IMR-90 (cell line): ENCODE measurements around the gene C1QTNF1.

Source experiments
- CEBPB ChIP-seq: IDR thresholded peaks from 2 replicates; pipeline ENCODE4 v1.6.1; 2012; ENCODE audit warnings: low read depth, low read length, improper control_type of control experiment
- FOS ChIP-seq: fragments of 150-350 bp; IDR thresholded peaks from 2 replicates; pipeline ENCODE4 v1.6.1; 2016; ENCODE audit warnings: low read depth, low read length
- MAZ ChIP-seq: IDR thresholded peaks from 2 replicates; pipeline ENCODE4 v1.6.1; 2012; ENCODE audit warnings: low read depth, mild to moderate bottlenecking, low read length, improper control_type of control experiment, moderate library complexity, borderline replicate concordance
- MXI1 ChIP-seq: IDR thresholded peaks from 2 replicates; pipeline ENCODE4 v1.6.1; 2012; ENCODE audit warnings: low read depth, mild to moderate bottlenecking, low read length, moderate library complexity, borderline replicate concordance
- POLR2A ChIP-seq: IDR thresholded peaks from 2 replicates; pipeline ENCODE4 v1.6.1; 2012; ENCODE audit warnings: mild to moderate bottlenecking, low read depth, low read length
- RAD21 ChIP-seq: IDR thresholded peaks from 2 replicates; pipeline ENCODE4 v1.6.1; 2012; ENCODE audit warnings: low read length, improper control_type of control experiment
- RFX5 ChIP-seq: IDR thresholded peaks from 2 replicates; pipeline ENCODE4 v1.8.0; 2012; ENCODE audit warnings: low read depth, mild to moderate bottlenecking, low read length, moderate library complexity
- SMC3 ChIP-seq: fragments of 150-350 bp; IDR thresholded peaks from 2 replicates; pipeline ENCODE4 v1.6.1; 2016; ENCODE audit warnings: low read depth, mild to moderate bottlenecking, antibody characterized with exemption, low read length, moderate library complexity
- TF ChIP-seq, protein P1 (sequence below): conservative IDR thresholded peaks from 2 replicates; pipeline ENCODE4 v1.5.1; 2012; ENCODE audit warnings: mild to moderate bottlenecking, low read depth, low read length, improper control_type of control experiment
- TF ChIP-seq, protein P2 (sequence below): fragments of 150-350 bp; IDR thresholded peaks from 2 replicates; pipeline ENCODE4 v1.6.1; 2017; ENCODE audit warnings: mild to moderate bottlenecking, antibody characterized with exemption, low read length, low read depth

DNA sequence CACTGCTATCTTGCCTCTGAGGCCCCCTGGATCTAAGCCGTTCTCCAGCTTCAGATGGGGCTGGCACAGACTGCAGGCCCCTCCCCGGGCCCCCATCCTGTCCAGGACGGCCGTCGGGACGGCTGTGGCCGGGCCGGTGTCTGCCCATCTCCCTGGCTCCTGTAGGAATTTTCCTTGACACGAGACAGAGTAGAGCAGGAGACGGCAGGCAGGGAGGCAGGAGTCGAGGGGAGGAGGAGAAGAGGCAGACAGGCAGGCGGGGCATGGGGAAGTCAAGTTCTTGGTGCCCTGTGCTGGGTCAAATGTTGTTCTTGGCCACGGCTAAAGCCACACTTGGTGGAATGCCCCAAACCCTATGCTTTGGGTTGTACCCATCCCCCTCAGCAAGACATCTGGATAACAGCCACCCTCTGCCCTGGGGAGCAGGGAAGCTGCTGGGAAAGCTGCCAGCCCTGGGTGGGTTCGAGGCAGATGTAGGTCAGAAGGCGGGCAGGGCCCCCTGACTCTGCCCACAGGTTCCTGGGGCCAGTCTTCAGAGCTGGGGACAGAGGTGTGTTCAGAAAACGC is 4.0 kb downstream of the C1QTNF1 start:
- TF ChIP-seq, protein P1, sequence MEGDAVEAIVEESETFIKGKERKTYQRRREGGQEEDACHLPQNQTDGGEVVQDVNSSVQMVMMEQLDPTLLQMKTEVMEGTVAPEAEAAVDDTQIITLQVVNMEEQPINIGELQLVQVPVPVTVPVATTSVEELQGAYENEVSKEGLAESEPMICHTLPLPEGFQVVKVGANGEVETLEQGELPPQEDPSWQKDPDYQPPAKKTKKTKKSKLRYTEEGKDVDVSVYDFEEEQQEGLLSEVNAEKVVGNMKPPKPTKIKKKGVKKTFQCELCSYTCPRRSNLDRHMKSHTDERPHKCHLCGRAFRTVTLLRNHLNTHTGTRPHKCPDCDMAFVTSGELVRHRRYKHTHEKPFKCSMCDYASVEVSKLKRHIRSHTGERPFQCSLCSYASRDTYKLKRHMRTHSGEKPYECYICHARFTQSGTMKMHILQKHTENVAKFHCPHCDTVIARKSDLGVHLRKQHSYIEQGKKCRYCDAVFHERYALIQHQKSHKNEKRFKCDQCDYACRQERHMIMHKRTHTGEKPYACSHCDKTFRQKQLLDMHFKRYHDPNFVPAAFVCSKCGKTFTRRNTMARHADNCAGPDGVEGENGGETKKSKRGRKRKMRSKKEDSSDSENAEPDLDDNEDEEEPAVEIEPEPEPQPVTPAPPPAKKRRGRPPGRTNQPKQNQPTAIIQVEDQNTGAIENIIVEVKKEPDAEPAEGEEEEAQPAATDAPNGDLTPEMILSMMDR: no peak
- TF ChIP-seq POLR2A: no peak
- TF ChIP-seq MAZ: no peak
- no peak for TF ChIP-seq SMC3
- no peak for TF ChIP-seq RAD21
- TF ChIP-seq FOS: no peak
- no peak for TF ChIP-seq MXI1
- no peak for TF ChIP-seq RFX5
- no peak for TF ChIP-seq CEBPB
- TF ChIP-seq, protein P2, sequence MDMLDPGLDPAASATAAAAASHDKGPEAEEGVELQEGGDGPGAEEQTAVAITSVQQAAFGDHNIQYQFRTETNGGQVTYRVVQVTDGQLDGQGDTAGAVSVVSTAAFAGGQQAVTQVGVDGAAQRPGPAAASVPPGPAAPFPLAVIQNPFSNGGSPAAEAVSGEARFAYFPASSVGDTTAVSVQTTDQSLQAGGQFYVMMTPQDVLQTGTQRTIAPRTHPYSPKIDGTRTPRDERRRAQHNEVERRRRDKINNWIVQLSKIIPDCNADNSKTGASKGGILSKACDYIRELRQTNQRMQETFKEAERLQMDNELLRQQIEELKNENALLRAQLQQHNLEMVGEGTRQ: no peak
